ENCODE measurements around the gene RAET1E.
"Not testable (repeated sequence)": the region's sequence is repeated elsewhere in the genome, so short reads cannot be mapped to it uniquely, and the experiment has no call there.

The RAET1E gene

DNA sequence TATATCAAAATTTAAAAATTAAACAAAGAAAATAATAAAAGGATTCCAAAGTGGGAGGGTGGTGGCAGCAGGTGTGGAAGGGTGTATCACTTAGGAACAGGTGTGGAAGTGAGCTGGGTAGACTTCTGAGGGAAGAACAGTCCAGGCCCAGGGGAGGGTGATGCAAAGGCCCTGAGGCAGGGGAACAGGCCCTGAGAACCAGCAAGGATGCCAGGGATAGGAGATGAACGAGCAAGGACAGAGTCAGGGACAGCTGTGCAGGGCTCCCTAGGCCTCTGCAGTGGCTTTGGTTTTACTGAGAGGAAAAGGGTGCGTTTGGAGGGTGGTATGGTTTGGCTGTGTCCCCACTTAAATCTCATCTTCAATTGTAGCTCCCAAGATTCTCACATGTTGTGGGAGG lies 9.4 kb upstream of the RAET1E start:
- no peak for DNase-seq

DNA sequence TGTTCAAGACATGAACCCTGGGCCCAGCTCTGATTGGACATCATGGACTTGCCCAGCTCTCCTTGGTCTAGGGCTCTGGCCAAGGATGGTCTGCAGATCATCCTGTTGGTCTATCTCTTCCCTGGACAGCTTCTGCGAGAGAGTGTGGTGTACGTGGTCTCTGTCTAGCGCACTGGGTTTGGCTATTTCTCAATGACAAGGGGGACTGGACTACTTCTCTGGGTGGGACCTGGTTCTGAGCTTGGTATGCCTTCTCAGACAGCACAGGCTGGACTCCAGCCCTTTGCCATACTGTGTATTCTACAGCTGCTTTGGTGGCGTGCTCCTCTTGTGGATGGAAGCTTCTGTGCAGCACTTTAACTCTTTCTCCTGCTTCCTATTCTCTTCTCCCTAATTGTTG lies 8.5 kb upstream of the RAET1E start:
- no peak for DNase-seq

DNA sequence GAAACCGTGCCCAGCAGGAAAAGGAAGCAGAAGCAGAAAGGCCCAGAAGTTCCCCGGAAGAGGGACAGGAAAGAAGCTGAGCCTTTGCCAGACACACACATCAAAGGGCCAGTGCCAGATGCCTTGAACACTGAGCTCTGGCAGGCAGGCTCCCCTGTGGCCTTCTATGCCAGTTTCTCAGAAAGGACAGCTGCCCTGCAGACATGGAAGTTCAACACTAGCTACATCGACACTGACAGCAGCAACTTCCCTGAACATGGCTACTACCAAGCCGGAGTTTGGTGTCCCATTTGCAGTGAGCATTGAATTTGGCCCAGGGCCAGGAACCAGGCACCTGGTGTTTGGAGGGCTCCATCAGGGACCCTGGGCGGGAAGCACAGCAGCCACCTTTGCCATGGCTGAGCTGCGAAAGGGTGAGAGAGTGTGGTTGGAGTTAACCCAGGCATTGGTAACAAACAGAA lies 8.0 kb upstream of the RAET1E start:
- DNase-seq = no peak

DNA sequence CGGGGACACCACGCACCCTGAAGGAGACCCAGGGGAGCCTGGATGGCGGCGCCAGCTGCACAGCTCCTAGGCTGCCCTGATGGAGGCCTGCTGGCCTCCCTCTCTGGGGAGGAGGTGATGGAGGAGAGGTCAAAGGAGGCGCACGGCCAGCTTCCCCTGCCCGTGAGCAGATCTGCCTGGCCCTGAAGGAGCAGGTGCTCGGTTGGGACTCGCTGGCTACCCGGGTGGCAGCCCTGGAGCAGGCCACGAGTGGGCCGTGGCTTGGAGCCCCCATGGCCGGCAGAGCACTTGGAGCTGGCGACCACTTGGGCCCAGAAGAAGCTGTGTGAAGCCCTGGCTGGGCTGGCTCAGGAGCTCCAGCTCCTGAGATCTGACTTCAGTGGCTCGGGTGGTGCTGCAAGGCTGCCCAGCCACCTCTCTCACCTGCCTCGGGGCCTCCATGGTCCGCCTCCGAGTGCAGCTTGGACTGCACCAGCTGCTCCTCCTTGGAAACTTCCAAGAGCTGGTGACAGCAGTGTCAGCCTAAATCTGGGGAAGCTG lies 7.5 kb upstream of the RAET1E start:
- DNase-seq = no peak

DNA sequence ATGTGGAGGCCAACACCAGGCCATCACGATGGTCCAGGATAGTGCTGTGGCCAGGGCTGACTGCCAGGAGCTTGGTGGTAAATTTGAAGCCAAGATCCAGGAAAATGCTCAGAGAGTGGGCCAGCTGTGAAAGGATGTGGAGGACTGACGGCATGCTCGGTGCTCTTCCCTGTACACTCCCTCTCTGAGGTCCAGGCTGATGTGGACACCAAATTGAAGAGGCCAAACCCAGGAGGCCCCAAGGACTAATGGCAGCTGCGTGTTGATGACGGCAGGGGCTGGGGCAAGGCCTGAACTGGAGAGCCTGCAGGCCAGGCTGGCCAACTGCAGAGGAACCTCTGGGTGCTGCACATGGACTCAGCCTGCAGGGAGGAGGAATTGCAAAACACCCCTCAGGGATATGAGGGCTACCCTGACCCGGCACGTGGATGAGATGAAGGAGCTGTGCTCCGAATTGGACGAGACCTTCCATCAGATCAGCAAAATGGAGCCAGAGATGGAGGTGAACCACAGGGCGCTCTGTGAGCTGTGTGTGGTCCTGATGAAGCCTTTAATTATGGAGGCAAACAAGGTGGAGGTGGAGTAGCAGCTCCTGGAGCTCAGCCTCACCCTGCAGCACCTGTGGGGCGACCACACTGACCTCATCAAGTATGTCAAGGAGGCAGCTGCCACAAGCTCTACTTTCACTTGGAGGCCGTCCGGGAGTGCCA lies 6.9 kb upstream of the RAET1E start:
- DNase-seq = no peak

DNA sequence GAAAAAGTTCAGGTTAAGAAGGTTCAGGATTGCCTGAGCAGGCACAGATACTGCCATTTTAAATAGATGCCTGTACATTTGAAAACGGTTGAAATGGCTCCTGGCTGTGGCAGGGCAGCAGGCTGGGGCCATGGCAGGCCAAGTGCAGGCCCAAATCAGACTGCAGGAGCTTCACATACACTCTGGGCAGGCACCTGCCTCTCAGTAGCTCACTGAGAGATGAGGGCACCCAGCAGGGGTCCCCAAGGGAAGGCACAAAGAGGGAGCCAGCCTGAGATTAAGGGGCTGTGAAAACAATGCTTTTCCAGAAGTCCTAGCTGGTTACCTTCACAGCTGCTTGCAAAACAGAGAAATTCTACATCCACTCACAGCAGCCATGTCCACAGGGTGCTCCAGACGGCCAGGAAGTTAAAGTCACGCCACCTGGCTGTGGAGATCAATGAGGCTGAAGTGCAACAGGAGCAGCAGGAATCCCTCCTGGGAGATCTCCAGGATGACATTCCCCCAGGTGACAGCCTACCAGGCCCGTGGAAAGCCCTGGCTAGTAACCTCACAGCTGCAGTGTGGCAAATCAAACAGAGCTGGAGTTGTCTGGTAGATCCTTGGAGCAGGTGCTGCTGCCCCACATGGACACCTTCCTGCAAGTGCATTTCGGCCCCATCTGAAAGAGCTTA lies 6.2 kb upstream of the RAET1E start:
- no peak for DNase-seq

DNA sequence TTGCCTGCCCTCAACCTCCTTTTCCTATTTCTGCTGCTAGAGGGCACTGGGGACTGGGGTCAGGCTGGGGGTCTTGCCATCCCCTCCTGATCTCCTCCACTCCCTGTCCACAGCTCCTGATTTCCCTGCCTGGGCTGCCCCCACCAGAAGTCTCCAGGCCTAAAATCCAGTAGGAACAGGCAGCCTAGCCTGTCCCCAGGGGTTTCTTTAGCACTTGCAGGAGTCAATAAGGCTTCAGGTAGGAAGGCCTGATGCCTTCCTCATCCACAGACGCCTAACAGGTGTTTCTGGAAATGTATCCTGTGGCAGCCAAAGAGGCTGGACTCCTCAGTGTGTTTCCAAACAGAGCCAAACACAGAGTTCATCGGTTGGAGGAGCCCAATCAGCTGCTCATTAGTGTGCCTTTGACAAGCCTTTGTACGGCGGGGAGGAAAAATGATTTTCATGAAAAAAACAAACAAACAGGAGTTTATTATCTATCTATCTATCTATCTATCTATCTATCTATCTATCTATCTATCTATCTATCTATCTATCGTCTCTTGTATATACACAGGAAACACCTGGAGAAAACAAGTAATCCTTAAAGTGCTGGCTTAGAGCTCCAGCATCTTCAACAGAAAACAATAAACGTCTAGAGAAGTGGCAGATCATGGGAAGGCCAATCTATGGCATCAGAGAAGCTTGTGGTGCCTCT lies 3.7 kb upstream of the RAET1E start:
- no peak for DNase-seq

DNA sequence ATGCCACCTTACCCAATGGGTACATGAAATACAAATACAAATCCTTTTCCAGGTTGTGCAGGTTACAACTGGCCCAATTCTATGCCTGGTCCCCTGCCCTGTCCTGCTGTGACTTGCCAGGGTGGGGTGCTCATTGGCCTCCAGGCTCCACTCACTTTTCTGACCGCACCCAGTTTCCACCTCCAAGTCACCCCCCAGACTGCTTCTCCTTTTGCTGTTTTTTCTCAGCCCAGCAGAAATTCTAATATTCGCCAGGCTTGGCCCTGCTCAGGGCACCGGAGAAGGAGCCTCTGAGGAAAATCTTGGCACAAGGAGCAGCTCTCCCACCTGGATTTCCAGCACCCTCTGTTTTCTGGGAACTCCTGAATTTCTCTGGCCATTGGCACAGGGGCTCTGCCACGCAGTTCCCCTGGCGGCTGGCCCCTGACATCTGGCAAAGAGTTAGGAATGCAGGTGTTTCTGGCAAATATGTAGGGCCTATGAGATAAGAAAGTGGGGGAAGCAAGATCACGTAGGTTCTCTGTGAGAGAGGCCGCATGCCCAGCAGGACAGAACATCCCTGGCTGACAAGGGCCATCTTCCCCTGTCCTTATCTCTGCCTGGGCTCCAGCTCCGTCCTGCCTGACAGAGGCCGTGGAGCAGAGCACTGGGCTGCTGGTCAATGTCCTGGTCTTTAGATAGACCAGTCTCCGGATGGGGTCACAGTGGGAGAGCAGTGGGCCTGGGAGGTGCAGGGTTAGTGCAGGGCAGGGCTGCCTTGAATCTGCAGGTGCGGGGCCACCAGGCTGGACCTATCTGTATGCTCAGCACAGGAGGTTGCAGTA lies 2.9 kb upstream of the RAET1E start:
- no peak for DNase-seq

DNA sequence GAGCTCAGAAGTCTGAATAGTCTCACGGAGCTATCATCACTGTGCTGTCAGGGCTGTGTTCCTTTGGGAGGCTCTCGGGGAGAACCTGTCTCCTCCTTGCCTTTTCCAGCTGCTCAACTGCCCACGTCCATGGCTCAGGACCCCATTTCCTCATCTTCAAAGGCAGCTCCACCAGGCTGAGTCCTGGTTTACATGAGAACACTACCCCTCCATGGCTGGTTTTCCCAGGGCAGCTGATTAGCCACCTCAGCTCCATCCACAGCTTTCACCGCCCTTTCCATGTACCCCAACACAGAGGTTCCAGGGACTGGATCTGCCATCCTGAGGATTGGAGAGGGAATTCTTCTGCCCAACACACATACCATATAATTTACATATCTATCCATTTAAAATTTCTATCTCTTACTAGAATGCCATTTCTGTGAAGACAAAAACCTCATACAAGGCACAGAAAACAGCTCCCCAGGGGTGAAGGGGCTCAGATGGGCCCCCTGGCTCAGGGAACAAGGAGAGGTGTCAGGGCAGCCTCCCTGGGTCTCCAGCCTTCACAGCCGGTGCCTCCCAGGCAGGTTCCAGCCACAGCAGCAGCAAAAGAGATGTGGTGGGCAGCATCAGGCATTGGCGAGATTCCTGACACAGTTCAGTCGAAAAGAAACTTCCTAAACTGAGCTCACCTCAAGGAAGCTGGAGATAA lies 2.2 kb upstream of the RAET1E start:
- DNase-seq = no peak

DNA sequence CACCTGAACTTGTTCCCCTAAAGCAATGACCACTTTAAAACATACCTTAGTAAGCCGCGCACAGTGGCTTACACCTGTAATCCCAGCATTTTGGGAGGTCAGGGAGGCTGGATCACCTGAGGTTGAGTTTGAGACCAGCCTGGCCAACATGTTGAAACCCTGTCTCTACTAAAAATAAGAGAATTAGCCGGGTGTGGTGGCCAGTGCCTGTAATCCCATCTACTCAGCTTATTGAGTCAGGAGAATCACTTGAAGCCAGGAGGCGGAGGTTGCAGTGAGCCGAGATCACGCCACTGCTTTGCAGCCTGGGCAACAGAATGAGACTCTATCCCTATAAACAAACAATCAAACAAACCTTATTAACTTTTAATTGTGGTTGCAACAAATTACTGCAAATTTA lies 1.6 kb upstream of the RAET1E start:
- DNase-seq = no peak

DNA sequence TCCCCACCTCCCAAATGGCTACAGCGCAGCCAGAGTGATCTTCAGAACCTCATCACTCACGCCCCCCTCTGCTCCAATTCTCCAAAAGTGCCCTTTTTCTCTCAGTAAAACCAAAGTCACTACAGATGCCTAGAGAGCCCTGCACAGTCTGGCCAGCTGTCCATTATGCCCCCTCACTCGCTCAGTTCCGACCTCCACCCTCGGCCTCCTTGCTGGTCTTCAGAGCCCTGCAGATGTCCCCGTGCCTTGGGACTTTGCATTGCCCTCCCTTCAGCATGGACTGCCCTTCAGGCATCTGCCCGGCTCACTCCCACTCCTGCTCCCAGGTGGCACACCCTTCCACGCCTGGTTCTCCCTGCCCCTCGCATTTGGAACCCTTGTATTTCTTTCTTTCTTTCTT lies 1.1 kb upstream of the RAET1E start:
- DNase-seq = no peak

DNA sequence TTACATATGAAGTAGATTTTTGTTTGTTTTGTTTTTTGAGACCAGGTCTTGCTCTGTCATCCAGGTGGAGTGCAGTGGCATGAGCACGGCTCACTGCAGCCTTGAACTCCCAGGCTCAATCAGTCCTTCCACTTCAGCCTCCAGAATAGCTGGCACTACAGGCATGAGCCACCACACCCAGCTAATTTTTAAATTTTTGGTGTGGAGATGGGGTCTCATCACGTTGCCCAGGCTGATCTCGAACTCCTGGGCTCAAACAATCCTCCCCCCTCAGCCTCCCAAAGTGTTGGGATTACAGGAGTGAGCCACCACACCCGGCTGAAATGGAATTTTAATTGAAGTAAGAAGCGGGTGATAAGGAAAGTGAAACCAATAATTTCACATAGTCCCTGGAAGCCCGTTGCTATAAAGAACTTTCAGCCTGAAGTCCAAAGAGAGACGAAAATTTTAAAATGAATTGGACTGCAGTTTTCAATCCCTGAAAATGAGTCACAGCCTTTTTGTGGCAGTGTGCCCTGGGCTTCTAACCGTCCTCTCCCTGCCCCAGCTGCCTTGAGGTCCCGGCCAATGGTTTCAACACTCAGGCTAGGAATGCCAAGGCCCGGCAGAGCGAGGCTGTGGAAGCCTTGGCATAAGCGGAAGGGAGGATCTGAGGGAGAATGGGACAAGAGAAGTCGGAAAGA lies 757 bp downstream of the RAET1E start:
- DNase-seq = no peak

DNA sequence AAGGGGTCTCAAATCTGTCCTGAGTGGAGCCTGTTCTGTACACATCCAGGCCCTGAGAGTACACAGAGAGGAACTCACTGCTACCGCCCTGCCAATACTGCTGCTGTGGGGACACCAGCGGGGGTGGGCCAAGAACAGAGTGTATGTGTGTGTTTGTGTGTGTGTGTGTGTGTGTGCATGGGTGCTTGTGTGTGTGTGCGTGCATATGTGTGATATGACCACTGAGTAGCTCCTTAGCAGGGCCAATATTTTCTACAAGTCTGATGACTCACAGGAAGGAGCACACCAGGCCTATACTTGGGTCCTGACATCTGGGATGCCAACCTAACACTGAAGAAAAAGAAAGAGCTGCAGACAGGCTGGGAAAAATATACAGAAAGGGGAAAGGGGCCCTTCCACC lies 1.4 kb downstream of the RAET1E start:
- no peak for DNase-seq

DNA sequence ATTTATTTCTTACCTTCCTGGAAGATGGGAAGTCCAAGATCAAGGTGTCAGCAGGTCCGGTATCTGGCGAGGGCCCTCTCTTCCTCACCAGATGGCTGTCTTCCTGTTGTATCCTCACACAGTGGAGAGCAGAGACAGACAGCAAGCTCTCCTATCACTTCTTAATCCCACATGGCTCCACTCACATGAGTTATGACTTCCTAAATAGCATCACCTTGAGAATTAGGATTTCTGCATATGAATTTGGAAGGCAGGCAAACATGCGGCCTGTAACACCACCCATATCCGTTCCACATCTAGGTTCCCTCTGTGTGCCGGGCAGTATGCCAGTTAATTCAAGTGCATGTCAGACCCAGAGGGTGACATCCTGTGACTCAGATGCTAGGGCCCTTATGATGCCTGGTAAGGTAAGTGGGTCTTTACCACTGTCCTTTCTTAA lies 2.1 kb downstream of the RAET1E start:
- DNase-seq = no peak

DNA sequence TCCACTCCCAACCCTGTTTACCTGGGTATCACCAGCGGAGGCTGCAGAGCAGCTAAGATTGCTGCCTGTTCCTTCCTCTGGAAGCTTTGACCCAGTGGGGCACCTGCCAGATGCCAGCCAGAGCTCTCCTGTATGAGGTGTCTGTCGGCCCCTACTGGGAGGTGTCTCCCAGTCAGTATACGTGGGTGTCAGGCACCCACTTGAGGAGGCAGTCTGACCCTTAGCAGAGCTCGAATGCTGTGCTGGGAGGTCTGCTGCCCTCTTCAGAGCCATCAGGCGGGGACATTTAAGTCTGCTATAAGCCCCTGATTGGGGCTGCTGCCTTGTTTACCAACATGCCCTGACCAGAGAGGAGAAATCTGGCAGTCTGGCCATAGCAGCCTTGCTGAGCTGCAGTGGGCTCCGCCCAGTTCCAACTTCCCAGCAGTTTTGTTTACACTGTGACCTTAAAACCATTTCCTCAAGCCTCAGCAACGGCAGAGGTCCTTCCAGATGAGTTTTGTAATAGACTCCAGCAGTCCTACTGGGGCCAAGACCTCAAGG lies 2.8 kb downstream of the RAET1E start:
- DNase-seq = no peak

DNA sequence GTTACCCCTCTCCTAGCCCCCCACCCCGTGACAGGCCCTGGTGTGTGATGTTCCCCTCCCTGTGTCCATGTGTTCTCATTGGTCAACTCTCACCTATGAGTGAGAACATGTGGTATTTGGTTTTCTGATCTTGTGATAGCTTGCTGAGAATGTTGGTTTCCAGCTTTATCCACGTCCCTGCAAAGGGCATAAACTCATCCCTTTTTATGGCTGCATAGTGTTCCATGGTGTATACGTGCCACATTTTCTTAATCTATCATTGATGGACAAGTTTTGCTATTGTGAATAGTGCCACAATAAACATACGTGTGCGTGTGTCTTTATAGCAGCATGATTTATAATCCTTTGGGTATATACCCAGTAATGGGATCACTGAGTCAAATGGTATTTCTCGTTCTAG lies 6.0 kb downstream of the RAET1E start:
- DNase-seq = not testable (repeated sequence)

DNA sequence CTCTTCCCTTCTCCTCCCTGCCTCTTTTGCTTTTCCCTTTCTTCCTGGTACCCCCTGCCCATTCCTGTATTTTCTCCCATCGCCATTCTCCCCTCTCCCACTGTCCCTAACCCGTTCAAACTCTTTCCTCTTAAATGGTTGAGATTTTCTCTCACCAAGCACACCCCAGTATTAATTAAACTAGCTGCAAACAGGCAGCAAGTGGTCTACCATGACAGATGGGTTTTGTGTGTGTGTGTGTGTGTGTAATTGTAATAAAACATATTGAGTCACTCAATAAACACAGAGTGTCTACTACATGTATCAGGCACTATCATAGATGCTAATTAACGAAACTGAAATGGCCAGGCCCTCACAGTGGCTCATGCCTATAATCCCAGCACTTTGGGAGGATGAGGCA lies 6.7 kb downstream of the RAET1E start:
- no peak for DNase-seq

DNA sequence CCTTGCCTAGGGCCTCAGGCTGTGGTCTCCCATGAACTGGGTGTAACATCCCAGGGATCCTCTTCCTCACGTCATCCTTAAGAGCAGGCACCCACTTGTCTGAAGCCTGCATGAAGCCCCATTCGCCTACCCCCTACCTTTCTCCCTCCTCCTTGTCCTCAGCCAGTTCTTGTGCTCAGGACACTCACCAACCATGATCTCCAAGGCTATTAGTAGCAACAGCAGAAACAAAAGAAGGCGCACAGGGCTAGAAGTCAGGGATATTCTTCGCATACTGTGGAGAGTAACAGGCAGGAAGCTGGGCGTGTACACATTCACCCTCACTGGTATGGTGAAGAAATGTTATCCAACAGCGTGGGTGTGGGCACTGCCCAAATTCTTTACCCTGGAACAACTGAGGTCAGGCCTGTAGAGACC lies 7.3 kb downstream of the RAET1E start:
- DNase-seq = no peak

DNA sequence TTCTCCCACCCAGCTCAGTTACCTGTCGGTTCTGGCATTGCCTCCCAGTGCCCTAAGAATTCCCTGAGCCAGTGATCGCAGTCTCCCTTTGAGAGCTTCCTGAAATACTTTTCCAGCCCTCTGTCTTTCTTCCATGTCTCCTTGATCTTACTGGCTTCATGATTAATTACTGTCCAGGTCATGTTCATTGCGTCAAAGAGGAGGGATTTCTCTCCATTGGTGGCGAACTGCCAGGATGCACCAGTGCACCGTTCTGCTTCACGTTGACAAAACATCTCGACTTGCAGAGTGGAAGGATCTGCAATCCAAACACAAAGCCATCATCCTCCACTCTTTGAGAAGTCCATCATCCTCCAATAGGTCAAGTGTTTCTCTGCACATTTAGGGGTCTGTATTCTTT lies 8.6 kb downstream of the RAET1E start:
- DNase-seq = no peak

DNA sequence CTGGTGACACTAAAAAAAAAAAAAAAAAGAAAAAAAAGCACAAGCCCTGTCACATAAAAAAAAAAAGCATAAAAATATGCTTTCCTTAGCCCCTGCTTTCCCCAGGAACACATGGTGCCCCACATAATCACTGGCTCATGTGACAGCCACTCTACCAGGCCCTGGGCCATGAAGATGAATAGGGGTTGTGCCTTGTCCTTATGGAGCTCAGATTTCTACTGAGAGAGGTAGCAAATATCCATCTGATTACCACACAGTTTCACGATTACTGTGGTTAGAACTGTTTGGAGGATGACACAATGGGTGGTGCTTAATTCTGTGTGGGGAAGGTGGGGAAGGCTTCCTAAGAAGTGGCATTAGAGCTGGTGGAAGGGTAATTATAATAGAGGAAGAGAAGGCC lies 9.3 kb downstream of the RAET1E start:
- DNase-seq = no peak

DNA sequence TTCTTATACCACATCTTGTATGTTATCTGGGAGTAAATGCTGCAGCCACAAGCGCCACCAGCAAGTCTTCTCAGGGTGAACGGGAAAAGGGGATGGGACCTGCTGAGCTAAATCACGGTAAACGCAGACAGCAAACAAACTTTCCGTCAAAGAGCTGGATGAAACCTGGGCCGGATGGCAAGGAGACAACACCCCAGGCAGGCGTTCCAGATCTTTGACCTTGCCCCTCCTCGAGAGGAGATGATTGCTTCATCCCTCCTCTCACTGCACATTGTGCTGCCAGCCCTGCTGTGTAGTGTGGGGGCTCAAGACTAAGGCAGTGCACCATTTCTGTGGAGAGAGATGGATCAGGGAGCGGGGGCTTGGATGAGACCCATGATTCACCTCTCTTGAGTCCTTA lies 9.8 kb downstream of the RAET1E start:
- no peak for DNase-seq

All from activated CD4-positive, alpha-beta T cell treated with anti-CD3 and anti-CD28 coated beads for 1 hour (primary cell).